LHCN-M2 (cell line): ENCODE results near the gene TGFBRAP1. TPM values are rescaled to one million over a fixed set of nuclear protein-coding genes. Genes with fewer than 3 reads are reported as not detected.

ENCODE experiments used
- DNase-seq: peaks from one replicate; pipeline ENCODE4 v3.0.0-alpha.2; 2012; ENCODE audit warnings: low read depth
- polyA plus RNA-seq: library from polyadenylated mRNA; unstranded; fragments of >200 nt; gene quantifications from one replicate; pipeline ENCODE4 v1.2.1, GENCODE V29; 2012; ENCODE audit warnings: missing spikeins
- total RNA-seq: library from RNA; depleted of rRNA; stranded (reverse); fragments of >200 nt; gene quantifications from 2 replicates; pipeline ENCODE4 v1.2.3, GENCODE V29; 2014; rRNA removed

The TGFBRAP1 gene, protein sequence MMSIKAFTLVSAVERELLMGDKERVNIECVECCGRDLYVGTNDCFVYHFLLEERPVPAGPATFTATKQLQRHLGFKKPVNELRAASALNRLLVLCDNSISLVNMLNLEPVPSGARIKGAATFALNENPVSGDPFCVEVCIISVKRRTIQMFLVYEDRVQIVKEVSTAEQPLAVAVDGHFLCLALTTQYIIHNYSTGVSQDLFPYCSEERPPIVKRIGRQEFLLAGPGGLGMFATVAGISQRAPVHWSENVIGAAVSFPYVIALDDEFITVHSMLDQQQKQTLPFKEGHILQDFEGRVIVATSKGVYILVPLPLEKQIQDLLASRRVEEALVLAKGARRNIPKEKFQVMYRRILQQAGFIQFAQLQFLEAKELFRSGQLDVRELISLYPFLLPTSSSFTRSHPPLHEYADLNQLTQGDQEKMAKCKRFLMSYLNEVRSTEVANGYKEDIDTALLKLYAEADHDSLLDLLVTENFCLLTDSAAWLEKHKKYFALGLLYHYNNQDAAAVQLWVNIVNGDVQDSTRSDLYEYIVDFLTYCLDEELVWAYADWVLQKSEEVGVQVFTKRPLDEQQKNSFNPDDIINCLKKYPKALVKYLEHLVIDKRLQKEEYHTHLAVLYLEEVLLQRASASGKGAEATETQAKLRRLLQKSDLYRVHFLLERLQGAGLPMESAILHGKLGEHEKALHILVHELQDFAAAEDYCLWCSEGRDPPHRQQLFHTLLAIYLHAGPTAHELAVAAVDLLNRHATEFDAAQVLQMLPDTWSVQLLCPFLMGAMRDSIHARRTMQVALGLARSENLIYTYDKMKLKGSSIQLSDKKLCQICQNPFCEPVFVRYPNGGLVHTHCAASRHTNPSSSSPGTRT
- 41.0 and 44.9 TPM in 2 replicates for total RNA-seq
- polyA plus RNA-seq, result 19.7 TPM

DNA sequence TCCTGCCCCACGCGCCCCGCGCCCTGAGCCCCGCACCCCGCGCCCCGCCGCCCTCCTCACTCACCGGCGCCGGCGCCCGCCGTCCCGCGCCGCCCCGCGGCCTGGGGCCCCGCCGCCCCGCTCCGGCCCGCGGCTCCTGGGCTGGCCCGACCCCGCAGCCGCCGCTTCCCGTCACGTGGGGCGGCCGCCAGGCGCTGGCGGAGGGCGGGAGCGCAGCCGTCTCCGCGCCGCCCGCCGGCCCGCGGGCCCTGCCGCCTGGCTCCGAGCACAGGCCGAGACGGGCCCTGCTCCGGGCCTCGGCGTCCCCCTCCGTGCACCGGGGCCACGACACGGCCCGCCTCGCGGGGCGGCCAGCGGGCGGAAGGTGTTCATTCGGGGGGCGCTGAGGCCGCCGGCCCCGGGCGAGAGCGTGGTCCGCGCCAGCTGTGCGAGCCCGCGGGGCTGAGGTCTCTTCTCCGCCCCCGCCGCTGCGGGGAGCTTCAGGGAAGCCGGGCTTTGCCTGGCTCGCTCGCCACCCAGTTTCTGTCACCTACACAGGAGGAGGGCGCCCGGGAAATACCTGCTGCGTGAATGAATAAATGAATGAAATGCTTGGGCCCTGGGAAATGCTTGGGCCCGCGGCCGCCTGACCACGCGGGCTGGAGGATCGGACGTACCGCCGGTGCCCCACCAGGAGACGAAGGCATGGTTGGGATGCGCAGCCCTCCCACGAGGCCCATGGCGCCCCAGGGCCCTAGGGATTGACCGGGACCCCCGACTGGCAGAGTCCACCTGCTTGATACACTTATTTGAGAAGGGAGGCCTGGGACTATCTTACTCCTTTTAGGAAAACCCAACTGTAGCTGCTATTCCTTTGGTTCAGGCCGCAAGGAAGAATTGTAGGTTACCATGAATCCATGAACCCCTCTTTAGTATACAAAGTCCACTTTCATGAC is at the start of gene TGFBRAP1:
TGFBRAP1 (minus strand) TSS at position 175 of the 935 bp plus-strand sequence. CDS start 21,434 bp downstream, outside the sequence.
- DNase-seq, result peak; percentile 40

DNA sequence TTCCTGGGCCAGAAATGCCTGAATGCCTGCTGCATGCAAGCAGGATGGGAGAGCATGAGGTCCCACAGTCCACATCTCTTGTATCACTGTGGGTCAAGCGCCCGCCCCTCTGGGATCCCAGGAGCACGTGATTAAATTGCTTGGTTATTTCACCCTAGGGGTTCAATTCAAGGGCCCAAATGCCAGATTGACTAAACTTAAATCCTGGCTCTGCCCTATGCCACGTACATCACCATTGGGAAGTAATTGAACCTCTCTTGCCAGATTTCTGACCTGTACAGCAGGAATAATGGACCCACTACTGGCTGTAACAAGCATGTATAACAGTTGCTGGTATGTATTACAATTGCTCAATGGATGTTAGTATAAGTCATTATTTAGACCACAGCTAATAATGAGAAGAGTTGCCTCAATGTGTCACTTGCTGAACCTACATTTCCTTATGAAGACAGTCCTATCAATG is 49.4 kb upstream of the TGFBRAP1 start:
- no peak for DNase-seq

DNA sequence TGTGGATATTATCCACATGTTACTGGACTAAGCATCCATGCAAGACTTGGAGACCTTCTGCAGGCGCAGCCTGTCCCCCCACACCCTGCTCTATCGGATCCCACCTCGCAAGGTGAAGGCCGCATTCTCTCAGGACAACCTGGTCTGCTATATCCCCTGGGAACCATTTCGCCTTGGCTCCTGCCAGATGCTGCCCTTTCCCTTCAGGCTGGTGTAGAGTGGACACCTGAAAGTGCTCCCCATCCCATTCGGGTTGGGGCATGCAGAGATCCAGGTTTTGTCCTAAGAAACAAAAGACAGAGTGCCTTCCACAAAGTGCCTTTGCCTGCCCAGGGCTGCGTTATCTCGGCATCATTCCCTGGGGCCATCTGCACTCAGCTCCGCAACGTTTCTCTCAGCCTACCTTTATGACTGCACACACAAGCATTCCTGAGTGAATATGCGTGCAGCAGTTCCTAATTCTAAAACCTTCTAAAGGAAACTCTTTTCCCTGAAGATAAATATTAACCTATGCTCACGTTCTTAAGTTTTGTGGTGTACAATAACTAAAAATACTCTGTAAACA is 48.8 kb upstream of the TGFBRAP1 start:
- no peak for DNase-seq

DNA sequence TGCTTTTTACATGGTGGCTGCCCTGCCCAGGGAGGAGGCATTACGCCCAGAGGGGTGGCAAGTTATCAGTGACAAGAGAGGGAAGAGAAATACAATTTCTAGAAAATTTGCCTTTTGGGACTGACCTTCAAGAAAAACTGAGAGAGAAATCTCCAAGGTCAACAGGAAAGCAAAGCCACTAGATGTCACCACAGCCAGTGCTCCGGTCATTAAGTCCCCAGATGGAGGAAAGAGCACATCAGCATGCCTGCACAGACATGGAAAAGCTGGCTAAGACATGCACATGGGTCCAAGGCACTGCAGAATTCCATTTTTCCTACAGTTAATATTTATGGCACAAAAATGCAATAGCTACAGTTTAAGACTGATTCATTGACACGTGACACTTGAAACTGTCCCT is 48.3 kb upstream of the TGFBRAP1 start:
- DNase-seq, result peak; percentile 43

DNA sequence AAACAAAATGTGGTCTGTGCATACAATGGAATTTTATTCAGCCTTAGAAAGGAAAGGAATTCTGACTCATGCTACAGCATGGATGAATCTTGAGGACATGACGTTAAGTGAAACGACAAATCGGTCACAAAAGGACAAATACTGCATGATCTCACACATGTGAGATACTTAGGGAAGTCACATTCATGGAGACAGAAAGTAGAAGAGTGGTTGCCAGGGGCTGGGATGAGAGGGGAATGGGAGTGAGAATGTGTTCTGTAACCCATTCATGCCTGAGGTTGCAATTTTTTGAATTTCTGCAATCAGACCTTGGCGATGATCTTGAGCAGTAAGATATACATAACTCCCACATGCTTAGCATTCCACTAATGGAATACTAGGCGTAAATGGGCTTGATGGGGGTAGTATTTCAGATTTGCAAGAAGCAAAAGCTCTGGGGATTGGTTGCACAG is 47.3 kb upstream of the TGFBRAP1 start:
- DNase-seq, result peak; percentile 71

DNA sequence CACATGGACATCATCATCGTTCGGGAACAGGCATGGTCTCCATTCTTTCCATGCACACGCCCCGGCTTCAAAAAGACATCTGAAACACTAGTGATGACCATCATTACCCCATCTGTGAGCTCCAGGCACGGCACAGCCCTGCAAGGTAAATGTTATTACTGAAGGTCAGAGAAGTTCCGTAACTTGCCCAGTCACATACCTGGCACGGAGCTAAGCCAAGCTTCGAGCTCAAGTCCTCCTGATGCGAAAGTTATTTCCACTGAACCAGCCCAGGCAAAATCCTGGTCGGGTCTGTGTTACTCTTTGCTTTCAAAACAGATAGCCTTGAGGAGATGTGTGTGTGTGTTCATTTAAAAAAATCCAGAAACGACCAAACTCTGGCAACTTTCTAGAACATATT is 46.5 kb upstream of the TGFBRAP1 start:
- DNase-seq, result no peak

DNA sequence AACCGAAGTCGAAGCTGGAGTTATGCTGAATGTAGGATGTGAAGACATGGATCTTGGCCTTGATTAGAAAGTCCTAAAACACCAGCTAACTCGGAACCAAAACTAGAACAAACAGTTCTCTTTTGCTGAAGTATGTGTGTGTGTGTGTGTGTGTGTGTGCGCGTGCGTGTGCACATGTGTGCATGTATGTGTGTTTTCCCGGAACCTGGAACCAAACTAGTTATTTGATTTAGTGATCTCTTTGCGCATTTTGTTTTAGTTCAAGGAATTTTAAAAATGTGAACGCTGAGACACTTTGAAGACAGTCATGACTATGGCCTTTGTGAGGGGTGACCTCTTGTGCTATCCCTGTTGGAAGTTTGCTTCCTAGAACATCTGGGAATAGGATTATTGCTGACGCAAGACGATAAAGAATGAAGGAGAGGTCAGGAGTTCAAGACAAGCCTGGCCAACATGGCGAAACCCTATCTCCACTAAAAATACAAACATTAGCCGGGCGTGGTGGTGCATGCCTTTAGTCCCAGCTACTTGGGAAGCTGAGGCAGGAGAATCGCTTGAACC is 45.5 kb upstream of the TGFBRAP1 start:
- peak; percentile 88 for DNase-seq

DNA sequence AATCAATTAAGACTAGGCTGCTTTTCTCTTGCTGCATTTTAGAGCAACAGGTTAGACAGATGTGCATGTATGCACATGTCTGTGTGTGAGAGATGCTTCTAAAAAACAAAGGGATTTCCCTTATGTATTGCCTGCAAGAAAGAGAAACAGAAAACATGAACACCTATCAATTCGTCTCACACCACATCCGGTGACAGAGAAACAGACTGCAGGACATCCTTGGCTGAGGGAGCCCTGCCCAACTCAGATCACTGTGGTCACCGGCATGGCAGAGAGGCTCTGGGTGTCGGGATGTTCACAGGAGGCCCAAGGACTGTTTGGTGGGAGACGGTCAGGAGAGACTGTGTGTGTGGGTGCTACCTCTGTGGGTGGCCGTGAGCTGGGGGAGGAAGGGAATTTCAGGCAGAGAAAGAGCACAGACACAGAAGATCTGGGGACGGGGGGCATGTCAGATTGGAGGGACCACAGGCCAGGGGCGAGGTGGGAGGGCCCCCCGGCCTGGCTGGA is 44.4 kb upstream of the TGFBRAP1 start:
- no peak for DNase-seq

DNA sequence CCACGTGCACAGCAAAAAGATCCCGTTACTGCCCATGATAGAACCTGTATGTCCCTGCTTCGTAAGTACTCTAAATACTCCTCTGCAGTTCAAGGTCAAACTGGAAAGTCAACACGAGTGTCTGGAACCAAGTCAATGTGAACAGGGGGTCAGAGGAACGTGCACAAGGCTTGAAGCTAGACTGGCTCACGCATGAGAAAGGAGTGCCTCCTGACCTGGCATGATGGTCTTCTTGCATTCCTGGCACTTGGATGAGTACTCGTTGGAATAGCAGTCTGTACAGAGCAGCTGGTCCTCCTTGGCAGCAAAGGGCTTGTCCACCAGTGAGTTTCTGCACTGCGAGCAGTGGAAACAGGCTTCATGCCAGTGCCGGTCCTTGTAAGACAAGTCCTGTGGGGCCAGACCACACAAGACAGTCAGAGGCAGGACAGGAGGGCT is 43.8 kb upstream of the TGFBRAP1 start:
- no peak for DNase-seq

DNA sequence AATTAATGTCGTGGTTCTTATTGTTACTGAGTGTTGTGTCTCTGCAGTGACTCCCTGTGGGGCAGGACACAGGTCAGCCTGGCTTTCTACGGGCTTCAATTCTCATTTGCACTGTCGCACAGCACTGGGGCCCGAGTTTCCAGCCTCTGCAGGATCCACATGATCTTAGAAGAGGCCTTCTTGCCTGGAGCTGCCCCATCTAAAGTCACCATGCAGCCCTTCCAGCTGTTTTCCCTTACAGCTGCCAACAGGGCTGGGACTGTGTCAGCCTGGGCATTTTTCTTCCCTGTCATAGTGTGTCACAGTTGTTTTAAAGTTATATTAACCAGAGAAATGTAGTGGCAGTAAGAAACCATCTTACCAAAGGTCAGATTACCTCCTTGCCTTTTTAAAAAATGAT is 42.3 kb upstream of the TGFBRAP1 start:
- DNase-seq, result no peak

DNA sequence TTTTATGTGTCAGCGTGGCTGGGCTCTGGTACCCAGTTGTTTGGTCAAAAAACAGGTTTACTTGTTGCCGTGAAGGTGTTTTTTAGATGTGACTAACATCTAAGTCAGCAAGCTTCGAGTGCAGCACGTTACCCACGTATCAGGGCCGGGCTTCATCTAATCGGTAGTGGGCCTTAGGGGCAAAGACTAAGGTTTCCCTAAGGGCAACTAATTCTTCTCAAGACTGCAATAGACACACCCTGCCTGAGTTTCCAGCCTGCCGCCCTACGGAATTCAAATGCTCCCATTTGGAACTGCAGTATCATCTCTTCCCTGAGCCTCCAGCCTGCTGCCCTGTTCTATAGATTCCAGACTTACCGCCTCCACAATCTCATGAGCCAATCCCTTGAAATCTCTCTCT is 41.6 kb upstream of the TGFBRAP1 start:
- DNase-seq, result no peak

DNA sequence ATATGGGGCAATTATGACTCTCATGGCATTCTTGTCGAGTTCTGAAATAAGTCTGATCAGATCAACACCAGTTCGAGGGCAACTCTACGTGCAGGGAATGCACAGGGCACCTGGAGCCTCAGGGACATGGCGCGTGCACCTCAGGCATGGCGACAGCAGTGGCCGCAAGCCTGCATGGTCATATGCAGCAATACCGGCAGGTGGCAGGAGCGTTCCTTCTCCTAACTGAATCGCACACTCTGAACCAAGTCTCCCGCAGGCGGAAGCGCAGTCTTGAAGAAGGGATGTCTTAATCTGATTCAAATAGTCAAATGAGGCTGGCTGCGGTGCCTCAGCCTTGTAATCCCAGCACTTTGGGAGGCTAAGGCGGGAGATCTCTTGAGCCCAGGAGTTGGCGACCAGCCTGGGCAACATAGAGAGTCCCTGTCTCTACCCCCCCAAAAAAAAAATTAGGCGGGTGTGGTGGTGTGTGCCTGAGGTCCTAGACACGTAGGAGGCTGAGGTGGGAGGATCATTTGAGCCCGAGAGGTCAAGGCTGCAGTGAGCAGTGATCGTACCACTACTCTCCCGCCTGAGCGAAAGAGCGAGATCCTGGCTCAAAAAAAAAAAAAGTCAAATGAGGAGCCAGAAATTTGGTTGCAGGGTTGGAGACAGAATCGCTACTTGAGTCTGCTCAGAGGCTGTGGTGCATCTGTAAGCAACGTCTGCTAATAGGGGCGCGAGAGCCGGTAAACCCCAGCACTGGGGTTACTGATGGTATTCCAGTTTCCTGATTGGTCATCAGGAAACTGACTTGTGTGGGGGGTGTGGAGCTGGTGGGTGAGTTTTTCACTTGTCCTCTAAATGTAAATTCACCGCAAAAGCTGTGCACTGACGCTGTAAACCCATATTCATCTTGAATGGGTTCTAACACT is 40.5 kb upstream of the TGFBRAP1 start:
- no peak for DNase-seq

DNA sequence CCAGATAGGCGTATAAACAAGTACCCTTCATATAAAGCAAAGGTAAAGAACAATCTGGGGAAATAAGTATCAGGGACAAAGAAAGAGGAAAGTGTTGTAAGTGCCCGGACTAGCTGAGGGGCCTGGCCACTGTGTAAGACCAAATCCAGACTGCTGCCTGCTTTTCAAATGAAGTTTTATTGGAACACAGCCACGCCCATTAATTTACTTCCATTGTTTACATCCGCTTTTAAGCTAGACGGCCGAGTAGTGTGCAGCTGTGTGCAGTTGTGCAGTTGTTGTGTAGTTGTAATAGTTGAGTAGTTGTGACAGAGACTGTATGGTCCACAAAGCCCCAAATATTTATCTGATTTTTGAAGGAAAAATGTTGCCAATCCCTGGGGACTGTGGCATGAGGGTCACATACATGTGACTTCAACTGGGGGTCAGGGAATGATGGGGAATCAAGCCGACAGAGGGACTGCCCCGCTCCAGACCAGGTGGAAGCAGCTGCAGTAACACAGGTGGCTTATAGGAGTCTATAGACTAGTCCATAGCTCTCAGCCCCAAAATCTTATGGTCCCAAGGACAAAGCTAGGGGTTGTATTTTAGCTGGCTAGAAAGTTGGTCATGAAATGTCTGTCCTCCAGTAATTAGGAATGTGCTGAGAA is 39.3 kb upstream of the TGFBRAP1 start:
- no peak for DNase-seq

DNA sequence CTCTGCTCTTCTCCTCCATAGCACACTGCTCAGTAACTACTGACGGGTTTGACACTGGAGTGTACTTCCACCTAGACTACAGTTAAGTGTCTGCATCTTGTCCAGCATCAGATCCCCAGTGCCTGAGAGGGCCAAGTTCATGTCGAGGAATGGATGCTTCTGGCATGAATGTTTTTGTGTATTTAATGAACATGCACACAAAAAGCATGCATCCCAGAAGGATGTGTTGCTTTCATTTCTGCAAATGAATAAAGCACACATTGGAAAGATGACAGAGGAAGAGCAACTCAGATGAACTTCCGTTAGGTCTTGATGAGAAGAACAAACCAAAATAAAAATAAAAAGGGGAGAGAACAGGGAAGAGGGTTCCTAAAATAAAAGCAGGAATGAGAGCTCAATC is 35.7 kb upstream of the TGFBRAP1 start:
- DNase-seq, result no peak

DNA sequence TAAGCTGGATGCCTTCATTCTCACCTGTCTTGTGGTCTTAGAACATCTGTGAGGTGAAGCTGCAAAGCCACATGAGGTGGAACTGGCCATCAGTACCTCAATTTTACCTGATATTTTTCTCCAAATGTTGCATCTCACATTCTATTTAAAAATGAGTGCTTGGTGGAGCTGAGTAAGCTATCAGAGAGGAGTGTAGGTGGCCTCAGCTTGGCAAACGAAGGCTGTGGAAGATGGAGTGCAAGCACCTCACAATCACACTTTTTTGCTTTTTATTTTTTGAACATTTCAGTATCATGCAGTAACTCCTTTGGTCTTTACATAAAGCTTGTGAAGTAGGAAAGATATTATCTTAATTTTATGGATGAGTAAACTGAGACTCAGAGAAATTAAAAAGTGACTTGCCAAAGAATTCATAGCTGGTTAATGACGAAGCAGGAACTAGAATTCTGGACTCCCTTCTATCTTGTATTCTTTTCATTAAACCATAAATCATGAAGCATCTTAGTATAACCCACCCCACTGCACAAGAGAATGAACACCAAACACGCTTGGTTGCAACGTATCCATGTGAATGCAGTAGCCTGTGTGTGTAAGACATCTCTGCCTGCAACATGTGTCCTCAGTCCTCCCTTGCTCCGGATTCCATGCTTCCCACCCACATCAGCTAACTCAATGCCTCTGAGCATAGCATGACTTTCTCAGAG is 35.1 kb upstream of the TGFBRAP1 start:
- DNase-seq, result no peak

DNA sequence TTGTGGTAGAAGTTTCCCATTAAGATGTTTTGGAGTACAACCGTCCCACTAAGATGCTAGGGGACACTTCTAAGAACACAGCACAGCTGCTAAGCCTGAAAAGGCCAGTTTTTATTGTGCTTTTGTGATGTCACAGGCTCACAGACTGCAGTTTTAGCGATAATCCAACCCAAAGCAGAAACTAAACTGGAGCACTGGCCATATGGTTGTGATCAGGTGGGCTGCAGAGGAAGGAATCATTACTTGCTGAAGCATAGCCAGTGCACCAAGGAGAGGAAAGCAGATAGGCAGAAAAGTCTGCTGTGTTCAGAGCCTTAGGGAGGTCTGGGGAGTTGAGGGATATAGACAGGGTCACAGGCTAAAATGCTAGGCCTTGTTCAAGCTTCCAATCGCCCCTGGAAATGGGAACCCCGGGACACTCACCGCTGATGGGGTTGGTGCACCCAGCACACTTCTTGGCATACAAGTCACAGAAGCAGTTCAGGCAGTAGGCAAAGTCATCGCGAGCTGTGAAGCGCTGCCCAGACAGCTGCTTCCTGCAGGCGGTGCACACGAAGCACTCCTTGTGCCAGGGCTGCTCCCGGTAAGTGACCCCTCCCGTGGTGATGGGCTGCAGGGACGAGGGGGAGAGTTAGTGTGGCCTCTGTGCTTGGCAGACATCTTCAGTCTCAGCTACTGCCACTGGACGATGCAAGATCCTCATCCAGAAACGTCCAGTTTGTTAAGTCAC is 33.5 kb upstream of the TGFBRAP1 start:
- no peak for DNase-seq
